WTC11 (cell line): ENCODE measurements around the gene APCDD1.

Source experiments
- ATF2 ChIP-seq: sonication (generic); formaldehyde crosslinking; IDR thresholded peaks from 2 replicates; pipeline ENCODE4 v1.8.1; 2022; ENCODE audit warnings: low read depth, missing genetic modification reagents, borderline replicate concordance
- CTCF ChIP-seq: fragments of 200-600 bp; IDR thresholded peaks from 2 replicates; pipeline ENCODE4 v1.8.0; 2022; ENCODE audit warnings: antibody characterized with exemption
- FOXP1 ChIP-seq: sonication (generic); formaldehyde crosslinking; IDR thresholded peaks from 2 replicates; pipeline ENCODE4 v1.8.0; 2022; ENCODE audit warnings: missing genetic modification reagents, mild to moderate bottlenecking, moderate library complexity, borderline replicate concordance
- GABPB1 ChIP-seq: sonication (generic); formaldehyde crosslinking; IDR thresholded peaks from 2 replicates; pipeline ENCODE4 v1.8.1; 2023; ENCODE audit warnings: mild to moderate bottlenecking, missing genetic modification reagents
- NFYB ChIP-seq: sonication (generic); formaldehyde crosslinking; conservative IDR thresholded peaks from 2 replicates; pipeline ENCODE4 v1.8.0; 2022; ENCODE audit warnings: low read depth, missing genetic modification reagents
- PRRX2 ChIP-seq: fragments of 250-450 bp; sonication (Bioruptor Pico); IDR thresholded peaks from 2 replicates; pipeline ENCODE4 v1.8.0; 2021; ENCODE audit warnings: mild to moderate bottlenecking
- RELA ChIP-seq: sonication (generic); formaldehyde crosslinking; IDR thresholded peaks from 2 replicates; pipeline ENCODE4 v1.8.1; 2022; ENCODE audit warnings: missing genetic modification reagents, mild to moderate bottlenecking, borderline replicate concordance
- SMAD3 ChIP-seq: sonication (generic); formaldehyde crosslinking; IDR thresholded peaks from 2 replicates; pipeline ENCODE4 v1.8.0; 2022; ENCODE audit warnings: missing genetic modification reagents, mild to moderate bottlenecking, borderline replicate concordance
- SP1 ChIP-seq: sonication (generic); formaldehyde crosslinking; conservative IDR thresholded peaks from 2 replicates; pipeline ENCODE4 v1.8.1; 2022; ENCODE audit warnings: missing genetic modification reagents
- ZNF263 ChIP-seq: sonication (generic); formaldehyde crosslinking; IDR thresholded peaks from 2 replicates; pipeline ENCODE4 v1.8.1; 2022; ENCODE audit warnings: low read depth, mild to moderate bottlenecking, moderate library complexity, missing genetic modification reagents
- TF ChIP-seq, protein P1 (sequence below): sonication (generic); formaldehyde crosslinking; IDR thresholded peaks from 2 replicates; pipeline ENCODE4 v1.8.0; 2022; ENCODE audit warnings: mild to moderate bottlenecking, missing genetic modification reagents
- TF ChIP-seq, protein P2 (sequence below): sonication (generic); formaldehyde crosslinking; IDR thresholded peaks from 2 replicates; pipeline ENCODE4 v1.8.1; 2023; ENCODE audit warnings: mild to moderate bottlenecking, moderate library complexity, missing genetic modification reagents

- TF ChIP-seq CTCF: no peak
- TF ChIP-seq SP1 (CRISPR knock-in tag): no peak
- TF ChIP-seq NFYB (CRISPR knock-in tag): no peak
- no peak for TF ChIP-seq SMAD3 (CRISPR knock-in tag)
- TF ChIP-seq, protein P1, sequence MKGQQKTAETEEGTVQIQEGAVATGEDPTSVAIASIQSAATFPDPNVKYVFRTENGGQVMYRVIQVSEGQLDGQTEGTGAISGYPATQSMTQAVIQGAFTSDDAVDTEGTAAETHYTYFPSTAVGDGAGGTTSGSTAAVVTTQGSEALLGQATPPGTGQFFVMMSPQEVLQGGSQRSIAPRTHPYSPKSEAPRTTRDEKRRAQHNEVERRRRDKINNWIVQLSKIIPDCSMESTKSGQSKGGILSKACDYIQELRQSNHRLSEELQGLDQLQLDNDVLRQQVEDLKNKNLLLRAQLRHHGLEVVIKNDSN (CRISPR knock-in tag): no peak
- no peak for TF ChIP-seq PRRX2
- TF ChIP-seq, protein P2, sequence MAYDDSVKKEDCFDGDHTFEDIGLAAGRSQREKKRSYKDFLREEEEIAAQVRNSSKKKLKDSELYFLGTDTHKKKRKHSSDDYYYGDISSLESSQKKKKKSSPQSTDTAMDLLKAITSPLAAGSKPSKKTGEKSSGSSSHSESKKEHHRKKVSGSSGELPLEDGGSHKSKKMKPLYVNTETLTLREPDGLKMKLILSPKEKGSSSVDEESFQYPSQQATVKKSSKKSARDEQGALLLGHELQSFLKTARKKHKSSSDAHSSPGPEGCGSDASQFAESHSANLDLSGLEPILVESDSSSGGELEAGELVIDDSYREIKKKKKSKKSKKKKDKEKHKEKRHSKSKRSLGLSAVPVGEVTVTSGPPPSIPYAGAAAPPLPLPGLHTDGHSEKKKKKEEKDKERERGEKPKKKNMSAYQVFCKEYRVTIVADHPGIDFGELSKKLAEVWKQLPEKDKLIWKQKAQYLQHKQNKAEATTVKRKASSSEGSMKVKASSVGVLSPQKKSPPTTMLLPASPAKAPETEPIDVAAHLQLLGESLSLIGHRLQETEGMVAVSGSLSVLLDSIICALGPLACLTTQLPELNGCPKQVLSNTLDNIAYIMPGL (CRISPR knock-in tag): no peak
- TF ChIP-seq ATF2 (CRISPR knock-in tag): no peak
- no peak for TF ChIP-seq ZNF263
- no peak for TF ChIP-seq GABPB1 (CRISPR knock-in tag)
- no peak for TF ChIP-seq RELA
- TF ChIP-seq FOXP1 (CRISPR knock-in tag): no peak
These were observed 83.3 kb downstream of the APCDD1 start for GRCh38 chr18:10537765-10538164.
